AG04449 (cell line): ENCODE measurements around the gene KIAA0513.

Experiments
- CTCF ChIA-PET: fragments of 350-600 bp; formaldehyde crosslinking; extraction: SDS; loops from one replicate; lab custom pipeline; 2021; ENCODE audit warnings: antibody characterized with exemption; lab: Yijun Ruan, JAX
- POLR2A ChIA-PET: fragments of 400-600, 350-600 bp; formaldehyde crosslinking; extraction: SDS; loops from one replicate; lab custom pipeline; 2020; ENCODE audit warnings: antibody characterized with exemption, inconsistent platforms; lab: Yijun Ruan, JAX
- DNase-seq: peaks from one replicate; pipeline ENCODE4 v3.0.0-alpha.2; 2010; ENCODE audit warnings: low read depth, low spot score
- H3K4me3 ChIP-seq: 2 replicates; pipeline ENCODE4 v1.5.1; 2011; ENCODE audit warnings: low read depth, mild to moderate bottlenecking, control low read depth, low read length
- CTCF ChIP-seq: IDR thresholded peaks from one replicate; pipeline ENCODE4 v1.5.1; 2011; ENCODE audit warnings: mild to moderate bottlenecking, moderate library complexity, low read length, control low read depth, inconsistent platforms; ENCODE audit not compliant: insufficient read depth; ENCODE audit errors: missing control alignments

The KIAA0513 gene

GRCh38 chr16:85056211-85056748, 28.7 kb downstream of the KIAA0513 start:
- TF ChIP-seq CTCF = peak; percentile 53
- POLR2A ChIA-PET = no interaction called here
- H3K4me3 ChIP-seq = no peak overlapping the region
- CTCF ChIA-PET = interaction anchor here (0.7 to 1.8 kb wide), 19 partner anchors 9 to 154 kb away, joined by 3 to 10 read pairs (median 5); partner anchors contain the start of gene KIAA0513
- no peak for DNase-seq

GRCh38 chr16:85057212-85057889, 29.8 kb downstream of the KIAA0513 start:
- POLR2A ChIA-PET = no interaction called here
- no peak for DNase-seq
- no peak overlapping the region for H3K4me3 ChIP-seq
- CTCF ChIA-PET = interaction anchor here (0.7 to 1.7 kb wide), 8 partner anchors 10 to 86 kb away, joined by 3 to 6 read pairs (median 4); no protein-coding TSS in a partner anchor
- peak; percentile 21 for TF ChIP-seq CTCF

- ChIA-PET CTCF (interaction anchor here (0.7 to 1.7 kb wide), 4 partner anchors 9 to 29 kb away, joined by 3 to 6 read pairs (median 4); no protein-coding TSS in a partner anchor), POLR2A (no interaction called here)
- TF ChIP-seq CTCF = no peak
- no peak for DNase-seq
- no peak overlapping the region for H3K4me3 ChIP-seq
Observed at GRCh38 chr16:85057948-85058347, 30.4 kb downstream of the KIAA0513 start.

DNA sequence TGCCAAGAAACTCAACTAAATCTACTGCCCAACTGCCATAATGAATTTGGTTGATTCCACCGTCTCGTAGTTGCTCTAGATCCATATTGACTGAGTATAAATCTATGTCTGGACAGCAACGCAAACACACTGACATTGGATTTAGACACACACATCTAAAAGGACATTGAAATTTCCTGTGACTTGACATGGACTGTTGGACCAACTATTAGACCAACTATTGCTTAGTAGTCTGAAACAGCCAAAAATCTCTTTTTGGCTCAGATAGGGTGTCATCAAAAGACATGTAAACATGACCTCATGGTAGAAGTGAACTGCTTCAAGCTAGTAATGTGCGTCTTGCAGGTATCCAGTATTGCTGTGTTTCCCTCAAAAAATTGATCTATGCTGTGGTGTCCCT, 31.3 kb downstream of the KIAA0513 start:
- POLR2A ChIA-PET = no interaction called here
- no peak for TF ChIP-seq CTCF
- CTCF ChIA-PET = interaction anchor here (1.5 kb wide), 1 partner anchor 28 kb away, joined by 3 read pairs; no protein-coding TSS in a partner anchor
- no peak for DNase-seq
- H3K4me3 ChIP-seq = no peak overlapping the region

- ChIA-PET CTCF (interaction anchor here (0.6 to 2.1 kb wide), 3 partner anchors 25 to 245 kb away, joined by 3 to 10 read pairs (median 4); no protein-coding TSS in a partner anchor), POLR2A (interaction anchor here (0.7 kb wide), 1 partner anchor 36 kb away, joined by 3 read pairs; no protein-coding TSS in a partner anchor)
- no peak for DNase-seq
- no peak for TF ChIP-seq CTCF
- H3K4me3 ChIP-seq = no peak overlapping the region
Observed at GRCh38 chr16:85061566-85061965, 34.0 kb downstream of the KIAA0513 start.

DNA sequence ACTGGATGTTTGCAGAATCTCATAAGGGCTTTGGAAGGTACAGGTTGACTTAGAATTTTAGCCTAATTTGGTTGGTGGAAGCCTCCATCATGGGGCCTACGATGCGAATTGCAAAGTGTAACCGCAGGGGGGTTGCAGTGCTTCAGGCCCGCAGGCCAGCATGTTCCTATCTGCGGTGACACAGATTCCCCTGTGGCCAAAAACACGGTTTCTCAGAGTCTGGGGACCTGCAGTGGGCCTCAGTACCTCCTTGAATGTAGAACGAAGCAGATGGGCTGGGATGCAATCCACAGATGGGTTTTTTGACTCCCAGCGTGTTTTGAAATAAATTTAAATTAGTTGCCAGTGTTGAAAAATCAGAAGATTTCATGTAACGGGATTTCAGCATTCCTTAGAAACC, 34.7 kb downstream of the KIAA0513 start:
- no peak for DNase-seq
- H3K4me3 ChIP-seq = no peak overlapping the region
- ChIA-PET CTCF (interaction anchor here (1.4 to 2.1 kb wide), 3 partner anchors 25 to 91 kb away, joined by 4 to 10 read pairs (median 4); no protein-coding TSS in a partner anchor), POLR2A (no interaction called here)
- no peak for TF ChIP-seq CTCF
